NCI-H146 treated with DMSO at 0.1 percent for 48 hours (cell line): ENCODE results near the gene SIM2.
A peak's percentile ranks its signal among the peaks of the same experiment; 100 is the strongest.

Source experiments
- DNase-seq: peaks from one replicate; lab custom pipeline; 2025; ENCODE audit not compliant: unreplicated experiment; lab: John Stamatoyannopoulos, UW

The SIM2 gene

DNA sequence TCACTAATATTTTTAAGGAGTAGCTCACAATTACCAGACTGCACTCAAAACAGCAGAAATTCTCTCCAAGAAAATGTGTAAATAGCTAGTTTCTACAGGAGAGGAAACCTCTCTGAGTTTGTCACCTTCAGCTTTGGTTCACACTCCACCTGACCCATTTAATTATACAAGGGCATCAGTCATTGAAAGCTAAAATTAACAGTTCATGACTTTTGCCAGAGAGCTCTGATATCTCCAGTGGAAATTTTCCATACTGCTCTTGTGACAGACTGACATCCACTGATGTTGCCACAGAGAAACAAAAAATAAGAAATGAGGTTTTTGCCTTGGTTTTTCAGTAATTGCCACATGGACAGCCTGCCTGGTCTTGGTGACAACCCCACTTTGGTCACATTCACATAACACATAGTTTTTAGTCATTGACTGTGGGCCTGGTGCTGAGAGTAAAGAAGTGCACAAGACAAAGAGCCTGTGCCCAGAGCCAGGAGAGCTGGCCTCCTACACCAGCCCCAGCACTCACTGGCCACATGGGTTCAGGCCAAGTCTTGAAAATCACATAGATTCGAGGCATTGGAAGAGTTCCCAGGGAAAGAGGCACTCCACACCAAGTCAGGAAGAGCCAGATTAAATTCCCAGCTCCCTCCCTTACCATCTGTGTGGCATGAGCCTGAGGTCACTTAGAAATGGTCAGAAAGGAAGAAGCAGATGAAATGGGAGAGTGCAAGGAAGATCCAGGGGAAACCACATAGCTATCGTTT is 13.8 kb upstream of the SIM2 start:
- no peak for DNase-seq

- no peak for DNase-seq
Measured at GRCh38 chr21:36686955-36687354, 12.0 kb upstream of the SIM2 start.

- DNase-seq, result no peak
Measured at GRCh38 chr21:36688324-36688723, 10.6 kb upstream of the SIM2 start.

DNA sequence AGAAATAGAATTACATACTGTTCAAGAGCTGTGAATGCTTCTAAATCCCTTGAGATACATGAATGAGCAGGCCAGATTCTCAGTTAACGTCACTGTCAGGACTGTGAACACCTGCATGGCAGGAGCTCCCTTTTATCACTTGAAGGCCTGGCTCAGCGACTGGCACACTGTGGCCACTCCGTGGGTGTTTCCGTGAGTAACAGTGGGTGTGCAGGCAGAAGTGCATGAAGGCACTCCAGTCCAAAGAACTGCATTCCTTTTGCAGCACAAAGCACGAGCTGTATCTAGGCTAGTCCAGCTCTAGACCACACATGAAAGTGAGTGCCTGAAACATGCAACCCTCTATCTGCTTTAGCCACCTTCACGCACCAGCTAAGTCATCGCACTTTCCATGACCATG is 9.6 kb upstream of the SIM2 start:
- no peak for DNase-seq

DNA sequence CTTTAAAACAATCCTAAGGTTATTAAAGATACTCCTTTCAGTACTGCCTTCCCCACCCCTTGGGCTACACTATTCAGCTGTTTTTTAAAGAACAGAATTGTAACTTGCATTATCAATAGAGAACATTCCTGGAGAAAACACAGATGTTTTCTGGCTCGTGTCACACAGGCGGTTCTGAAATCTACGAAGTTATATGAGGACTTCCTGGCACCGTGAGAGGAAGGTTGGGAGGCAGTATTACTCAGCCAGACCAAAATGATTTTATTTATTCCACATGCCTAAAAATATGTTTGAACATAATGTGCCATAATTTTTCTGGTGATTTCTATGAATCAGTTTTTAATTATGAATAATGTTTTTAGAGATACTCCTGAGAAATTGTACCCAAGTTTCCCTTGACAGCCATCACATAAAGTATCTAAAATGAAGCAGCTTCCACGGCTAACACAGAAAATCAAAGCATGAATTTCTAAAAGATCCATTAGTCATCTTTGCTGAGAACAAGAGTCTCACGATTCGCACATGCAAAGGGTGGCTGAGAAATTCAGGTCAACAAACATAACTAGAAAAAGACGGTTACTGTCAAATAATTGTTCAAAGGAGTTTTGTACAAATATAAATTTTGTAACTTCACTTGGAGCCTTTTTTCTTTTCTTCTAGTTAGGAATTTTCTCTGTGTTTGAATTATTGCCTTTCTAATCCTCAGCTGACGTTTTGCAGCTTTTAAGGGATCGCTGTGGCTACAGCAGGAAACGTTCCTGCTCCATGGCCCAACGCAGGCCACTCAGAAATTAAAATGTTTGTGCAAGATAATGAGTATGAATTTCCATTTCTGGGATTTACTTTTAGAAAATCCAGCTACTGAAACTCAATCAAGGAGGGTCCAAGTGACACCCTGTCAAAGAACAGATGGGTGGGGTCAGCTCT is 8.0 kb upstream of the SIM2 start:
- no peak for DNase-seq

DNA sequence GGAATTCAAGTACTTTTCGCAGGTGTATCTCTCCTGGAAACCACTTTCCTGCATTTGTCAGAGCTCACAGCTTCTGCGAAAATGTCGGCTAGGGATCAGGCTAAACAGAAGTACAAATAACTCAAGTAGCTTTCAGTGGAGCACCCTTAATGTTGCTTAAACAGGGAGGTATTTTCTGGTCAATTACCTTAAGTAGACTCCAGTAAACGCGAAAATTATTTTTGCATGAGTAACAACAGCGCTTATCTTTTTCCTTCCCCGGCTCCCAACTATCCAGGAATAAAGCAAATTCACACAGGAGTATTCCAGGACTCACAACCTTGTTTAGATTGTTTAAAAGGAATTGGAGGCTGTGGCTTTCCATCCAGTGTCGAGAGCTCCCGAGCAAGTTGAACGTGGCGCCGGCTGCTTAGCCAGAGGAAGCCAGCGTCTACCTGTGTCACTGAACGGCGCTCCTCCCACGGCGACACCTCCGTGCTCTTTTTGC is 7.3 kb upstream of the SIM2 start:
- no peak for DNase-seq

DNA sequence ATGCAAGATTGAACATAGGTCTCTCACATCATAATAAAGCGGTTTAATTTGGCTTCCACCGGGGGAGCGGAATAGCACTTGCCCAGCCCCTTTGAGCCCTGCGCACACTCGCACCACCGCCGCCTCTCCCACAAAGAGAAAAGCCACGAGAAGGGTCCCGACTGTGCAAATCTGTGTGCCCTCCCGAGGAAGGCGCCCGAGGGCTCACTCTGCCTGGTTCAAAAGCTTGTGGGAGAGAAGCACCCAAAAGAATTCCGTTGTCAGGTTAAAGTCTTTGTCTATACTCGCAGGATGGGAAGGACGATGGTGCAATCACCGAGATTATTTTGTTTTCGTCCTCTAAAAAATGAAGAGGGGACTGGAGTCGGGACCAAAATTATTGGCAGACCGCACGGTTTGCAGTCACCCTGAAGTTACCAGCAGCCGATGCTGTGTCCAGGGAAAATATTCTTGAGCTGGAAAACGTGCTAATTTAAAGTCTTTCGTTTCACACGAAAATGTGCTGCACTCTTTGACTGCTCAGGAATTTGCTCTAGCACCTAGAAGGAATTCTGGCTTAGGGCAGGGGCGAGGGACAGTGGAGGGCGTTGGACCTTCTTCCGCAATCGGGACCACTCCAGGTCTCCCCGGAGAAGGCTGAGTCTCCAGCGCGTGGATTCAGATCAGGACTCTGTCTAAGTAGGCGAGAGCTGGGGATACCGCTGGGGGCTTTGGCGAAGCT is 6.6 kb upstream of the SIM2 start:
- no peak for DNase-seq

DNA sequence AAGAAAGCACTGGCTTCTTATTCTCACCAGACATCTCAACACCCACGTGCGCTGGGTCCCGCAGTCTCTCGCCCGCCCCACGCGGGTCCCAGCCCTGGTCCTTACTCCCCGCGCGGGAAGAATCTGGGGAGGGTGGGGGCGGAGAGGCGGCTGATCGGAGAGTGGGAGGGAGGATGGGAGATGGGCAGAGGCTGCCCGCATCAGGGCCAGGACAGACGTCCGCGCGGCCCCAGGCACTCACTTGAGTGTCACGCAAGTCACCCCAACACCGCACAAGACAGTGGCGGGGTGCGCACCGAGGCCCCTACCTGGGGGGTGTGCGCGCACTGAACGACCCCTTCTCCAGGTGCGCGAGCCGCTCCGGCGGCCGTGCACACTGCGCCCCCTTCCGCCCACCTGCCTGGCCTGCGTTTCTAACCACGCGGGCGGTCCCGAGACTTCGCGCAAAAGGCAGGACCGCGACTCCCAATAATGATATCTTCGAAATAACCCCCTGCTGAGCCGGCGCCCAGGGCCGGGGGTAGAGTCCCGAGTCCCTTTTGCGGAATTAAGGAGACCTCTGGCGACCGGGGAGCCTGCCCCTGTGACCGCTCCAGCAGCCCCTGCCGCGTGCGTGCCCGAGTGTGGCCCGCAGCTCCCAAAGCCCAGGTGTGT is 6.0 kb upstream of the SIM2 start:
- no peak for DNase-seq

- no peak for DNase-seq
Measured at GRCh38 chr21:36693489-36694030, 5.4 kb upstream of the SIM2 start.

- no peak for DNase-seq
Measured at GRCh38 chr21:36694031-36694515, 4.8 kb upstream of the SIM2 start.

DNA sequence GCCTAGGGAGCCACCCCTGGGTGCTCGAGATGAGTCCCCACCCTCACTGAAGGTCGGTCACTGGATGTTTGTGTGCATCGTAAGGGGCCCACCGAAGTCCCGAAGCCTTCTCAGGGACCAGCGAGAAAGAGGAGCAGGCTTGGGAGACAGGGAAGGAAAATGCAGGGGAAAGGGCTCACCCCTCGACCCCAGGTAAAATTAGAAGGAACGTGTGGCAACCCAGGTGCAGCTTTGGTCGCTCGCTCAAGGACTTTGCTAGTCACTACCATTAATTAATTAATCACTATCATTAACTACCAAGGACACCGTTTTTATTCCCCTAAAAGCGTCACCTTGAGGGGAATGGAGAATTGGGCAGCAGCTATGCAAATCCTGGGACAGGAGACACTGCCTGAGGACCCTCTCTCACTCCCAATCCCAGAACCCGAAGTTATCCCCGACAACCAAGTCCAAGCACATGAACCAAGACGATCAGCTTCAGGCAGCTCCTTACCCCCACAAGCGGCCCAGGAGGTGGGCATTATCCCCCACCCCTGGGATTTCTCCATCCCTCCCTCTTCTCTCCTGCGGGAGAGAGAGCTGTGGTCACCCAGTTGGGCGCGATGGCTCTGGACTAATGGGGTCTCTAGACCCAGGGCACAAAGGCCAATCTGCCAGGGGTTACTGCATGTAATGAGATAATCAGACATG is 4.2 kb upstream of the SIM2 start:
- no peak for DNase-seq

- DNase-seq, result no peak
Measured at GRCh38 chr21:36695283-36695634, 3.7 kb upstream of the SIM2 start.

GRCh38 chr21:36695671-36696389 is 3.1 kb upstream of the SIM2 start:
- DNase-seq, result no peak

DNA sequence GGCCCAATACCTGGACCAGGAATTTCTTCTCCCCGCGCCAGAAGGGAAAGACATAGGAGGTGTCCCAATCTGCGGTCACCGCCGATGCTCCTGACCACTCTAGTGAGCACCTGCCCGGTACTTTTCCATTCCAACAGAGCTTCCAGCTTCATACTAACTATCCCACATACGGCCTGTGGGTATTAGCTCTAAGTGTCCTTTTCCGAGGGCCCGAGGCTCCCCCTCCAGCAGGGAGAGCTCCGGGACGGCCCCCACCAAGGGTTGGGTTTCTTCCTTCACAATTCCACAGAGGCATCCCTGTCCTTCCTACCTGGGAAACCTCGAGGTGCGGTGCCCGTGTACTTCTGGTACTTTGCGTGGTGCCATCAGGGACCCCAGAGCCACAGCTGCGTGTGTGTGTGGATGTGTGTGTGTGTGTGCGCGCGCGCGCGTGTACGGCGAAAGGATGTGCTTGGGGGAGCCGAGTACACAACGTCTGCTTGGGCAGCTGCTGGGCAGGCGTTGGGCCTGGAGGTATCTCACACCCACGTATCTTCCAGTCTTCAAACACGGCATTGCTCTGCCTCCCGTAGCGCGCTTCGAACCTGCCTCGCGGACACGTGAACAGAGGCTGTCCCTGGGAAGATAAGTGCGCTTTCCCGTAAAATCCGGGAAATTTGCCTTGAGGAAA is 2.4 kb upstream of the SIM2 start:
- no peak for DNase-seq

DNA sequence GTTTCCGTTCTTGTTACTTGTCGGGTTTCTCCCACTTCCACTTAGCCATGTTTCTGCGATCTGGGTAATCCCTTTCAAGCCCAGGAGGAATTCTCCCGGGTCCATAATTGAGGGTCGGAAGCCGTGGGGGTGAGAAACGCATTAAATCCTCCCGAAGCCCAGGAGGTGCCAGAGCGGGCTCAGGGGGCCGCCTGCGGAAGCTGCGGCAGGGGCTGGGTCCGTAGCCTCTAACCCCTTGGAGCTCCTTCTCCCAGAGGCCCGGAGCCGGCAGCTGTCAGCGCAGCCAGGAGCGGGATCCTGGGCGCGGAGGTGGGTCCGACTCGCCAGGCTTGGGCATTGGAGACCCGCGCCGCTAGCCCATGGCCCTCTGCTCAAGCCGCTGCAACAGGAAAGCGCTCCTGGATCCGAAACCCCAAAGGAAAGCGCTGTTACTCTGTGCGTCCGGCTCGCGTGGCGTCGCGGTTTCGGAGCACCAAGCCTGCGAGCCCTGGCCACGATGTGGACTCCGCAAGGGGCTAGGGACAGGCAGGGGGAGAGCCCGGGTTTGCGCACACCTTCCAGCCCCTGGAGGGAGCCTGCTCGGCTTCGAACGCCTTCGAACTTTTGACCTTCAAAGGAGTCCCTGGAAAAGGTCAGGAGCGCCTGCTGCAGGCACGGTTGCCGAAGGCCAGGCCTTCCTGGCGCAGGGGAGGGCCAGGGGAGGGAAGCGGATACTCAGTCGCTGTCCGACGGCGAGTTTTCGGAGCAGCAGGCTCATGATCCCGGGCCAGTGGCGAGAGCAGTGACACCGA is 1.7 kb upstream of the SIM2 start:
- DNase-seq, result no peak

DNA sequence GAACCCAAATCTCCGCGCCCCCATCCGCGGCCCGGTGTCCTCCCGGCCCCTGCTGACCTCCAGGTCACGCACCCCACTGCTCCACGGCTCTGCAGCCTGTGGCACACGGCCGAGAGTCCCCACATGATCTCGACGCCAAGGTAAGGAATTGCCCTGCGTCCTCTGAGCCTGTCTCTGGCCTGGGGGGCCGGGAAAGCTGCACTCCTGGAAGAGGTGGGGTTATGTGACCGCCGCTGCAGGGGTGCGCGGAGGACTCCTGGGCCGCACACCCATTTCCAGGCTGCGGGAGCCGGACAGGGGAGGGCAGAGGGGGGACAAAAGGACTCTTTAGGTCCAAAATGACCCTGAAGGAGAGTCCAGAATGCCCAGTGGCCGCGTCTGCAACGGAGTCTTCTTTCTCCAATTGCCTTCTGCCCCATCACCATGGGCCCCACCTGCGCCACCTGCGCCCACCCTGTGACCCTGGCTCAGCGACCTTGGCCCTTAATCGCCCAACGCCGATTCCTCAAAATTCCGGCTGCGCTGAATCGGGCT is 997 bp upstream of the SIM2 start:
- DNase-seq, result no peak

DNA sequence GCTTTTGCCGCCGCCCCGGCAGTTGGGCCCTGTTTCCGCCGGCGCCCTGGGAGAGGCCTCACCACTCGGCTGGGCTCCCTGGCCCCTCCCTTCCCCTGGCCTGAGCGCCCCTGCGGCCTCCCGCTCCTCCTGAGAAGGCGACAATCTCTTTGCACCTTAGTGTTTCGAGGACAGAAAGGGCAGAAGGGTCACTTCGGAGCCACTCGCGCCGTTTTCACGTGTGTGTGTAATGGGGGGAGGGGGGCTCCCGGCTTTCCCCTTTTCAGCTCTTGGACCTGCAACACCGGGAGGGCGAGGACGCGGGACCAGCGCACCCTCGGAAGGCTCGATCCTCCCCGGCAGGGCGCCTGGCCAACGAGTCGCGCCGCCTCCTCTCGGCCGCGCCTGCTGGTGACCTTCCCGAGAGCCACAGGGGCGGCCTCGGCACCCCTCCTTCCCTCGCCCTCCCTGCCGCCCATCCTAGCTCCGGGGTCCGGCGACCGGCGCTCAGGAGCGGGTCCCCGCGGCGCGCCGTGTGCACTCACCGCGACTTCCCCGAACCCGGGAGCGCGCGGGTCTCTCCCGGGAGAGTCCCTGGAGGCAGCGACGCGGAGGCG is 432 bp upstream of the SIM2 start:
- peak; percentile 28 for DNase-seq
